HG02870 (cell line): Measurements from ENCODE around the gene DTNBP1.

Experiments used
- ATAC-seq: cut with Tn5 transposase; IDR thresholded peaks from one replicate; pipeline ENCODE4 v1.9.1; 2021; ENCODE audit warnings: mild to moderate bottlenecking, moderate library complexity; ENCODE audit not compliant: unreplicated experiment

The DTNBP1 gene

DNA sequence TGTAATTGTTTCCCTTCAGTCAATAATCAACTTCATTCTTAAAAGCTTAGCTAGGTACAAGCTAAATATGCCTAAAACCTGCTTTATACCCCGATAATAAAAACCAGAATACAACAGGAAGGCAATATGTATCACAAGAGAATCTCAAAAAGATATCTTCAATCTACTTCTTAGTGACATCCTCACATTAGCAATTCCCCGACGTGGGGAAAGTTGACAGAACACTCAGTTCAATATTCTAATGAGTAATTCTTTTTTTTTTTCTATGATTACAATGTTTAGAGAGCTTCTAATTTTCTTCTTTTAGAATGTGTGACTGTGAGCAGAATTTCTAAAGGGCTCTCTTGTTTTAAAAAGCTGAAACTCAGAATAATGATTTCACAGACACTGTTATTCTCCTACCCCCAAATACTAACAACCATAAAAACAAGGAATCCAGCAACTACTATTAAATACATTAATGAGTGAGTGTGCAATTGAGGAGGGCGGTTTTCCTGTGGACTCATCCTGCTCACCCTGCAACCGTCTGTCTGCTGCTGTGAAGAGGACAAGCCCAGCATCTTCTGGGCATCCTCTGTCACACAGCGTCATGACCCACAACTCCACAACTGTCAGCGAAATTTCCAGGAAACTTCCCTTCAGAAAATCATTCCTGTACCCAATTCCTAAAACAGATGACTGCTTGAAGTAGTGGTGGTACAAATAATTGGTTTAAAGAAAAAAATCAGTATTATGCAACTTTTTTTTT lies 68.1 kb downstream of the DTNBP1 start:
- ATAC-seq, result no peak

DNA sequence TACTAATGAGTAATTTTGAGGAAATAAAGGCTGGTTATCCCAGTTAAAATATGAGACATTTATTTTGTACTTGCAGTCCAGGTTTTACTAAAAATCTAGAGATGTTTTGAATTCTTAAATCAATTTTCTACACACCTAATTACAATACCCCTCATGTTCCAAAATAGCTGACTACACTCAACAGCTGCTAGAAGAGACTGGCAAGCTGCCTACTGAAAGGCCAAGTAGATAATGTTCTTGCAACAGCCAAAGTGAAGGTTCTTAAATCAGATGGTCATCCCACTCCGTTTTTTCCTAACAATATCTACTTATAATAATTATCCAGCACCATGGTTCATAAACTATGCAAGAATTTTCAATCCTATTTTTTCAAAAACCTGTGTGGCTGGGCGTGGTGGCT lies 69.0 kb downstream of the DTNBP1 start:
- no peak for ATAC-seq

DNA sequence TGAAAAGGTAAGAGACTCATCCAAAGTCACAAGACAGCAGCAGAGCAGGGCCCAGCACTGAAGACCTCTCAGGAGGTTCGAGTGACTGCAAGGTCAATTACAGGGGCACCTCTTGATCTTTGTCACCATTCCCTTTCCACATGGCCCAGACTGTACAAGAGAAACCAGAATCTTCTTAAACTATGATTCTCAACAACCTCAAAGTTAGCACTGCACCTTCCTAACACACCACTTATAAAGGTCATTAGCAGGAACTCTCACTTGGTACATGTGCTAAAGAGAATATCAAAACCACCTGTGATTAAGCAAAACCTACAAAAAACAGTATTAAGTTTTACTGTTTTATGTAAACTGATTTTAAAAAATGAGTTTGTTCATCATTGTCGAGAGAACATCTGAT lies 70.2 kb downstream of the DTNBP1 start:
- no peak for ATAC-seq

DNA sequence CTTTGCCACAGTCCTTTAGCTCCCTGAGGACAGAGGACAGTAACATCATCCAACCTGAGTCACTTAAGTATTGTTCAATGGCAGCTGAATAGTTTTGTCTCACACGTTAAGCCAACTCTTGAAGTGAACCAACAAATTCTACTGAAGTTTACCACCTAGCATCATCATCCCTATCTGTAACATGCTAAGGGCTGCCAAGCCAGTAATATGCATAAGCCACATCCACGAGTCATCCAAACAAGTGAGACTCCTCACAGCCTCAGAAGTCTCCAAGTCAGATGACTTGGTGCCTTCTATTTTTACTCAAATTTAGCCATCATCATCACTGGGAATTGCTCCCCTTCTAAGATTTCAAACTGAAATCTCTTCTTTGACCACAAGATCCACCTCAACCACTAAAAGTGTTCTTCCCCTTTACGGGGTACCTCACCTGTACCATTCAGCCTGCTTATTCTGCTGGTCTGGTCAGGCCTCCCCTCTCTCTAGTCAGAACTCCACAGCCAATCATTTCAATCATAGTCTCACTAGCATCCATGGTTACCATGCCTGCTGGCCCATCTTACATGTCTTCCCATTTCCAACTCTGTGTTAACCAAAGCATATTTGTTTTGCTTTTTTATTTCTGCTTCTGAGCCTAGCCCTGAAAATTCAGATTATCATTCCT lies 73.7 kb downstream of the DTNBP1 start:
- no peak for ATAC-seq

DNA sequence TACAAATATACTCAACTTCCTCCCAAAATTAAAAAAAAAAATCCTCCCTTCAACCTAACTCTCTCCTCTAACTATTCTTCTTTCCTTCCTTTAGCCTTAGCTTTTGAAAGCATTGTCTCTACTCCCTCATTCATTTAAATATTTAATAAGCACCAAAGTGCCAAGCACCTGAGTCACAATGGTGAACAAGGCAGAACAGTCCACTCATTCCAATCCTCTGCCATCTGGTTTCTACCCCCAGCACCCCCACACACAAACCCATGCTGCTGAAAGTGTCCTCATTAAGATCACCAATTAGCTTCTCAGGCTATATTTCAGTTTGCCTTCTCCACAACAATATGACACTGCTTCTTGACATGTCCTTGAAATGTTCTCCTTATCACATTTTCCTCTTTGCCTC lies 76.3 kb downstream of the DTNBP1 start:
- no peak for ATAC-seq

DNA sequence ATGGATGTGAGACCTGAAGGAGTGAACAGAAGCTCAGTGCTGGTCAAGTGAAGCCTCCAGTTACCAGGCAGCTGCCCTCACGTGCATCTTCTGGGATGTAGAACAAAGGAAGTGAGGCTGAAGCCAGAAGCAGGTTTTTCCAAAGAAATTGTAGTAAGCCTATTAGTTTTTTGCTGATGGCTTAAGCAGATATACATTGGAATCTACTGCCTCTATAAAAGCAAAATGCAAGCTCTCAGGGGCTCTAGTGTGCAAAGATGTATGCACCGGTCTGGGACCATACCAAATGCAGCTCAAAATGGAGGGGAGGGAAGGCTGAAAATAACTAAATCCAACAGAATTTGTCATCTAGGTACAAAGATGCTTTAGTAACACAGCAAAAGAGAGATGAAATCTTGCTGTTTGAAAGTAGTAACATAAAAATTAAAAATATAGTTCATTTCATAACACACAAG lies 77.0 kb downstream of the DTNBP1 start:
- ATAC-seq, result no peak

DNA sequence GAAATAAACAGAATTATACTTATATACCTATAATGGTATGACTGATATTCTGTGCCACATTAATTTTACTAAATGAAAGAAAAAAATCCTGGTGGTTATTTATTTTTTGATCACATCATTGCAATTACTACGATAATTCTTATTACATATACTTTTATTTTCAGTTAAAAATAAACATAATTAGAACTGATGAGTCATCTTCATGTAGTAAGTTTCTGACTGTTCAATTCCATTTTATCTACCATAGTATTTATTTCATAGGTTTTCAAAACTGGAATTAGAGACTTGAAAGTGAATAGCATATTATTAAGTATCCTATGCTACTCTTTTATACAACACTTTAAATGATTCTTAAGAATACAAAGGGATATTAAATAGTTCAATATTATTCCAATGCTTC lies 80.3 kb downstream of the DTNBP1 start:
- ATAC-seq, result no peak

DNA sequence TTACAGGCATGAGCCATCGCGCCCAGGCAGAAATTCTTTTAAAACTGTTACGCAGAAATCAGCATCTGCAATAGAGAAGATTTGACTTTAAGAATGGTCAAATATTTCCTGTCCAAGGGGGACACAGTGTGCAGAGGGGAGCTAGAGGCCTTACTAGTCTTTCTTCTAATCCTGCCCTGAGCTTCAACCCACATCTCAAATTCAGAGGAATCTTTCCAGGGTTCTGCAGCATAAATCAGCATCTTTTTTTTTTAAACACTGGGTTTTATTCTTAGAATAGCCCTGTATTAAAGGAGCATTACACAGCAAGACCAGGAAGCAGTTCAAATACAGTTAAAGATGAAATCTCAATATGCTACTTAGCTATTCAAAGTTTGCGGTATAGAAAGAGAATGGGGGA lies 81.1 kb downstream of the DTNBP1 start:
- ATAC-seq, result no peak

DNA sequence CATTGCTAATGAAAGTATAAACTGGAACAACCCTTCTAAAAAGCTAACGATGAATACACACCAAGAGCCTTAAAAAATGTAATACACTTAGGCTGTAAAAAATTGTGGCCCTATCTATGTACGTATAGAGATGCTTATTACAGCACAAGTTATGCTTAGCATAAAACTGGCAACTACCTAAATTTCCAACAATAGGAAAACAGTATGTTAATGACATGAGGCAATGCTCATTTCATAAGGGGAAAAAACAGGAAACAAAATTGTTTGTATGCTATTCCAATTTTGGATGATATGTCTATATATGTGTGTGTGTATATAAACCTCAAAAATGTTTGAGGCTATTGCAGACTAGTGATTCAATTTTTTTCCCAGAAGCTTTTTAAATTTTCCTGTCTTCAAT lies 82.5 kb downstream of the DTNBP1 start:
- ATAC-seq, result no peak

DNA sequence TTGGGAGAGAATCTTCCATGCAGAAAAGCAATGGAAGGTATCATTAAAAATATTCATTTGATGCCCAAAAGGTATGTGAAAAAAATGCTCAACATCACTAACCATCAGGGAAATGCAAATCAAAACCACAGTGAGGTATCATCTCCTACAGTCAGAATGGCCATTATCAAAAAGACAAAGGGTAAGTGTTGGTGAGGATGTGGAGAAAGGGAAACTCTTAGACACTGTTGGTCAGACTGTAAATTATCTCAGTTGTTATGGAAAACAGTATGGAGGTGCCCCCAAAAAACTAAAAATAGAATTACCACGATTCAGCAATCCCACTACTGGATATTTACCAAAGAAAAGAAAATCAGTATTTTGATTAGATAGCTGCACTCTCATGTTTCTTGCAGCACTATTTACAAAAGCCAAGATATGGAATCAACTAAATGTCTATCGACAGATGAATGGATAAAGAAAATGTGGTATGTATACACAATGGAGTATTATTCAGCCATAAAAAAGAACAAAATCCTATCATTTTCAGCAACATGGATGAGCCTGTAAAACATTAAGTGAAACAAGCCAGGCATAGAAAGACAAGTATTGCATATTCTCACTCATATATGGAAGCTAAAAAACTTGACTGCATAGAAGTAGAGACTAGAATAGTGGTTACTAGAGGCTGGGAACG lies 84.0 kb downstream of the DTNBP1 start:
- no peak for ATAC-seq

DNA sequence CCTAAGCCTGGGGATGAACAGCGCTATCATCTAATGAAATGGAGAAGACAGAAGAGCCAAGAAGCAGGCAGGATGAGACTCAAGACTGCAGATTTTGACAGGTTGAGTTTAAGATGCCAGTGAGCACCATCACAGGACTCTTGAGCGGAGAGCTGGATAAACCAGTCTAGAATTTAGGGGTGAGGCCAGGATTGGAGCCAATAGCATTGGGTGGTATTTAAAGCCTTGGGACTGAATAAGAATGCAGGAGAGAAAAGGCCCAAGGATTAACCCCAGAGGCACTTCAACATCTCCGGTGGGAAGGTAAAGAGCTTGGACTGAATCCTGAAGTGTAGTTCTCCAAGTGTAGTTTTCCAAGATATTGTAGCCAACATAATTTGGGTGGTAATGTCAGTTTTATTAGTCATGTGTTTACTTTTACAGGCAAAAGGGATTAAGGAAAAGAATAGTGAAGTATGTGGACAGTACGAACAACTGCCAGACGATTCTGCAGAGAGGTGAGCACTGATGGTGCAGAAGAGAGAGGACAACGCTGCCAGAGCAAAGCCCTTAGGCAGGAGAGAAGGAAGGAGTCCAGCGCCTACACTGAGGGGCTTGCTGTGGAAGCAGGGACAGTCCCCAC lies 85.2 kb downstream of the DTNBP1 start:
- ATAC-seq, result no peak

DNA sequence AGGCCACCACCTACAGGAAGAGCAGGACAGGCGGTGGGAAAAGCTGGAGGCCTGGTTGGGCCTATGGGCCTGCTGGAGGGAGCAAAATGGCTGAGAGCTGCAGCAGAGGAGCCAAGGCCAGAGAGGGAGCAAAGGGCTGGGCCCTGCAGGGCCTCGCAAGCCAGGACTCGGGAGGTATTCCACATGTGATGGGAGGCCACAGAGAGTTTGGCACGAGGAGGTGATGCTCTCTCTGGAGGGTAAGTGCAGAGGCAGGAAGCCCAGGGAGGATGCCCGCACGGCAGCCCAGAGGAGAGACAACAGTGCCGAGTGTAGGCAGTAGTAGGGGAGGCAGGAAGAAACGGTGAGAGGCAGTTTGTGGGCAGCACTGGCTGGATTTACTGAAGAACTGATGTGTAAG lies 85.7 kb downstream of the DTNBP1 start:
- ATAC-seq, result no peak

DNA sequence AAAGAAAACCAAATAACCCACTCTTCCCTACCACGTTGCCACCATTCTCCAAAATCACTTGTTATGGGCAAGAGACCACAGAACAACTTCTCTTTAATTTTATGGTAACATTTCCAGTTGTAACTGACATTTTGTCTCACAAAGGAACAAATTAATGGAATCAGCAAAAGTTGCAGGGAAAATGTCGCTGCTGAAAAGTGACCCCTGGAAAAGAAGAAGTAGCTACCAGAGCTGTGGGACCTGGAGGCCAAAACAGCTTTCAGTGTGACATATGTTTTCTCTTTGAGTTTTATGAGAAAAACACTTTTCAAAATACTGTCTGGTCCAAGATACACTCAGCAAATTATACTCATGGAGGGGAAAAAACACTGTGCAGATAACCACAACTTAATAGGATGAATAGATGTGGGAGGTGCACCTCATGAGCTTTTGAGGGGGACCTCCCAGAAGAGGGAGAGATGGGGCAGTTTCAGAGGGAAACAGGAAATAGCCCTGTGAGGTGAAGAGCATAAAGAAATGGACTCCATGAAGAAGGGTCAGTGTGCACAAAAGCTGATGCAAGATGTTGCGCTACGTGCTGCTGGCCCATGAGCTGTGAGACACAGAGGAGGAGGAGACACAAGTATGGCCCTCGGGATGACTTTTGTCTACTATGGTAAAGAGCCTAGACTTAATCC lies 87.3 kb downstream of the DTNBP1 start:
- ATAC-seq, result no peak

DNA sequence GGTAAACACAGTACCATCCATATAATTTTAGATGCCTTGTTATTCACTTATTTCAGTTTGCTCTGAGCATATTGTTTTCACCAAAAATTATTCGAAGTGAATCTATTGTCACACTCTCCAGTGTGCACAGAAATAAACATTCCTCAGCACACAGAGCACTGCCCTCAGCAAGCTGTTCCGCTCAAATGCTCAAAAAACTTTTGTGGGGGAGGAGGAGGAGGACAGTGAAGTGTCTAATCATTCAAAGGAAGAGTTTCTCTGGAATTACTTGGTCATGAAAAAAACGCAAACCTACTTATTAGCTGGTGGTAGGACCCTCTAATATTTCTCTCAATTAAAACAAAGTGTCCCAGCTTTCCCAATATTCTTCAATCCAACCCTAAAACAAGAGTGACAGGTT lies 88.3 kb downstream of the DTNBP1 start:
- no peak for ATAC-seq

DNA sequence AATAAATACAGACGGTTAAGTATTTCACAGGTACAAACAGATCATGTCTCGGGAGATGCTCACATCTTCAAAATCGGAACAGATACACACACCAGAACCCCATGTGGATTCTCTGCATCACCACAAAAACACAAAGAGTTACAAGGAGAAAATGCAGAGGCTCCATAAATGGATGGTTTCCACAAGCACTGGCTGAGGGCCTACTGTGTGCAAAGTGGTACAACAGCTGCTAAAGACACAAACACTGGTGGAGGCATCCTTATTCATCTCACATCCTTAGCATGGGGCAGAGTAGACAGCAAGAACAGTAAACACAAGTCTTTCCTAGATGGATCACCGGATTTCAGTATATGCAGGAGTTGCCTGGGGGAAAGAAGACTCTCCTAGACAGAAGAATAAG lies 88.8 kb downstream of the DTNBP1 start:
- no peak for ATAC-seq

DNA sequence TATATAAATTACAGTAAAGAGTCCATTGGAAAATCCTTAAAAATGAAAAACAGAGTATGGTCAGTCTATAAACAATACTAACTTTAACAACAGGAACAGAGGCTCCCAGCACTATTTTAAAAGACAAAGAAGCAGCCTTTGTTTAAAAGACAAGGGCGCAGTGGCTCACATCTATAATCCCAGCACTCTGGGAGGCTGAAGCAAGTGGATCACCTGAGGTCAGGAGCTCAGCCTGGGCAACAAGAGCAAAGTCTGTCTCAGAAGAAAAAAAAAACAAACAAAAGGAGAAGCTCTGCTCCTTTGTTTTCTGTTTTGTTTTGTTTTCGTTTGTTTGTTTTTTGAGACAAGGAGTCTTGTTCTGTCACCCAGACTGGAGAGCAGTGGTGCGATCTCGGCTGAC lies 89.4 kb downstream of the DTNBP1 start:
- ATAC-seq, result no peak

DNA sequence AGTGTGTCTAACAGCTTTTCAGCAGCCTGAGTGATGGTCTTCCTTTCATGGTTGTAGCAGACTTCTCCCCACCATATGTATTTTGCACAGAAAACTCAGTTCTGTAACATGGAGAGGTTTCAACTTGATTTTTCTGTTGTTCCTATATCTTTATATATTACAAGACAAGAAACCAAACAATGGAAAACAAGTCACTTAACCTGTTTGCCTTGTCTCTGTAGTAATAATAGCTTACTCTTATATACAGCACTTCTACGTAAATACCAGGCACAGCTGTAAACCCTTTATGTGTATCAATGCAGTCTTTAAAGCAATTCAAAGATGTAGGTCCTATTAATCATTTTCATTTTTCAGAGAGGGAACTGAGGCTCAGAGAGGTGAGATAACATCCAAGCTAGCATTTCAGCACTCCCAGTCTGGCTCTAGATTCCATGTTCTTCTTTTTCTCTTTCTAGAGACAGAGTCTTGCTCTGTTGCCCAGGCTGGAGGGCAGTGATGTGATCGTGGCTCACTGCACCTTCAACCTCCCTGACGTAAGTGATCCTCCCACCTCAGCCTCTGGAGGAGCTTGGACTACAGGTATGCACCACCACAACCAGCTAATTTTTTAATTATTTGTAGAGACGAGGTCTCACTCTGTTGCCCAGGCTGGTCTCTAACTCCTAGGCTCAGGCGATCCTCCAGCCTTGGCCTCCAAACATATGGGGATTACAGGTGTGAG lies 90.4 kb downstream of the DTNBP1 start:
- ATAC-seq, result no peak

DNA sequence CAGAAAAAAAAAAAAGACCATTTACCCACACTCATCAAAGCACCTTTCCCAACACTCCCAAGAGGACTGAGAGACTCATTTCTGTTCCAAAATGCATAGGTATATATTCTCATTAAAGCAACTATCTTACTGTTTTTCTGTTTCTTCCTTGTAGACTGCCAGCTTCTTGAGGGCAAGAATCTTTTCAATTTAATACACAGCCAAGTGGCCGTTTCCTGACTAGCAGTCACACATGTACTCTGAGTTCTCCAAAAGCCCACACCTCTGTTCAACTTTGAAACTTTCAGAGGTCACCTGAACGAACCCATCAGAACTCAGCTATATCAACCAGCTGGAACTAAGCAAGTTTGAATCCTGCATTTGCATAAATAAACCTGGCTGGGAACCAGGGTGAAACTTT lies 92.7 kb downstream of the DTNBP1 start:
- ATAC-seq, result no peak

DNA sequence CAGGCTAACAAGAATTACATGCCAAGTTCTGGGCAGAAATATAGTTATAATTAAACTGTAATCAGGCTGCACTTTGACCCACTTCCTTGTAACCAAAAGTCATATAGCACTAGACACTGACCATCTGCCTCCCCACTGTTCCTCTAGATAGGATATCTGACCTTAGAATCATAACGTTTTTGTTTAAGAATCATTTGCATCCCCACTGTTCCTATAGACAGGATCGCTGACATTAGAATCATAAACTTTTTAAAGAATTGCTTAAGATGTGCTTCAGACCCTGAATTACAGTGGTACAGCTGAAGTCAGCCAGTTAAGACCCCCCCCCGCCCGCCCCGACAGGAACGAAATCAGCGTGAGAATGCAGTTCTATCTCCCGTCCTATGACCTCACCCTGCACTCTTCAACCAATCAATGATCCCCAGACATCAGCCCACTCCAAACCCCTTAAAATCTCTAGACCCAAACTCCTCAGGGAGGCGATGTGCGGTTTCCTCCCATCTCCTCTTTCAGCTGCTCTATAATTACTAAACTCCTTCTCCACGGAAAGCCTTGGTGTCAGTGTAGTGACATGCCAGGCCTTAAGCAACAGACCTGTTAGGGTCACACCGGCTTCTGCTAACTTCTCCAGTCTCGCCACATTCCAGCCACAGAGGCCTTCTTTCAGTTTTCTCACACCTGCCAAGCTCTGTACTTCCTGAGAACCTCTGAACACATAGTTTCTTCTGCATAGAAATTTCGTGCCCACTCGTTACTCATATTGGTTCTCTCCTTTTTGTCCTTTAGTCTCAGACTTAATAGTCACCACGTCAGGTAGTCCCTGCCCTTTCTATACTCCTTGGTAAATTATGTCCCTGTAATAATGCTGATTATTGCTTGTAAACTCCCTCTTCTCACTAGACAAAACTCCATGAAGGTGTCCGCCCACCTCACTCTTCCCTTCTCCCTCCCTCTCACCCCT lies 93.5 kb downstream of the DTNBP1 start:
- no peak for ATAC-seq
